ENCODE data around the gene TSHZ1. TPM values are rescaled to one million over a fixed set of nuclear protein-coding genes. Genes with fewer than 3 reads are reported as not detected.

TSHZ1 gene
- polyA plus RNA-seq, 10 donors: 17.7 to 27.1 (median 23.7) TPM

GRCh38 chr18:75218065-75218923 is 7.7 kb downstream of the TSHZ1 start:
- DNase-seq: no peak

DNA sequence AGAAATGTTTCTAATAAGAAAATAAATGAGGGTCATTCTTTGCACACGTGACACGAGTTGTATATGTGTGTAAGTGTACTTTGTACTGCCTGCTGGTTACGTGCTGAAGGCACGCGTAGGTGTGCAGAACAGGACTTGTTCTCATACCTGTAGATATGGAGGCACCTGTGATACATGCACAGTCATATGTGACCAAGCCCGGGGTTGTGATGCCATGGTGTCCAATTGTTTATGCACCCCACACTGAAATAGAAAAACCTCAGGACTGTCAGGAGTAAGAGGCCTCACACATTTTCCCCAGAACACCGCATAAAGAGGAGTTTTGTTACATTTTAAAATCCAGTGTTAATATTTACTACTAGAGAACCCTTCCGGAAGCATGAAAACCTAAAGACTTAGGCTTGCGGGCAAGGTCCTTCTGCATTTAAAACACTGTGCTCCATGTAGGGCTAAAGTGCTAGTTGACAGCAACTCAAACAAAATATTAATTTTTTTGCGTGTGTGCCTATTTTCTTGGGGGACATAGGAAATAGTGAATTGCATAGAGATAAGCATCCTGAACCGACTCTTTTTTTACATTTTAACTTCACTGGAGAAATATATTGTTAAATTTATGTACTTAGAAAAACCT is 9.3 kb downstream of the TSHZ1 start:
- DNase-seq: no peak

DNA sequence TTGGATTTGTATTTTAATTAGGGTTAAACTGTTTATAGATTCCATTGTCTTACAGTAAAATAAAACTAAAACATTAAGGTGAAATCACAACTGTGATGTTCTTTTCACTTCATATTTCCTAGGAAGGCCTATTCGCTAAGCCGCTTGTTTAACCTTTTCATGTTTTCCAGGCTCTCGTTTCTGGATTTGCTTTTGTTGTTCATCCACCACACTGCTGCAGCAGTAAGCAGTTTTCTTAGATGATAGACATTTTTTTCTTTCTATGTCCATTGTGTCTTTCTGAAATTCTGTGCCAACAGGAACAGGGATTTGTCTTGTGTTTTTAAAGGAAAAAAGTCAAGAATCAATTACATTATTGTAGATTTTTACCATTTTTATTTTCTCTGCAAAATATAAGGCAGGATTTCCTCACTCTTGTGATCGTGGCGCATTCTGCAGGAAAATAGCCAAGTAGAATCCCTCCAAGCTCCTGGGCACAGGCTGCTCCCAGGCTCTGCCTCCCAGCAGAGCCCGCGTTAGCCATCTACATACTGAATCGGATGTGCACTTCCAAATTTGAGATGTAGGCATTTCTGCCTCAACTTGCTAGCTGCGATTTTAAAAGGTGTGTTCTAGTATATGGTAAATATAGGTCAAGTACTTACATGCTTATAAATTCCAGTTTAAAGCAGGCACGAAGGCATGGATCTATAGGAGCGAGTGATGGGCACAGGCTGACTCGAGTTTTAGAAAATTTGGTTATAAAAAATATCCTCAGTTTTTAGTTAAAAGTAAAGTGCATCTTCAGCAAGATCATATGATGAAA is 10.2 kb downstream of the TSHZ1 start:
- no peak for DNase-seq

DNA sequence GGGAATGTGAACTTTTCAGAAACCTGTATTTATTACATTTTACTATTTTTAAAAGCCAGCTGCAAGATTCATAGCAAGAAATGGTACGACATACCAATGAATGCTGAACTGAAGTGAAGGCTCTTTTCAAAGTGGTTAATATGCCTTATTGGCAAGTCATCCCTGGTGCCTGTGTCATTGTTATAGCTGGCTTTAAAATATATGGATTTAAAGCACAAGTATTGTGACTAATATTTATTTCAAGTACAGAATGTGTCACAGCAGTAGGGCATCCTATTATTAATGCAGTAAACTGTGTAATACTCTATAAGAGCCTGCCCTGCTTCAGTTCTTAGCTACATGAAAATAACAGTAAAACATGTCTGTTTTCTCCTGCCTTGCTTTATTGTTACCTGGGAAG is 10.8 kb downstream of the TSHZ1 start:
- no peak for DNase-seq

DNA sequence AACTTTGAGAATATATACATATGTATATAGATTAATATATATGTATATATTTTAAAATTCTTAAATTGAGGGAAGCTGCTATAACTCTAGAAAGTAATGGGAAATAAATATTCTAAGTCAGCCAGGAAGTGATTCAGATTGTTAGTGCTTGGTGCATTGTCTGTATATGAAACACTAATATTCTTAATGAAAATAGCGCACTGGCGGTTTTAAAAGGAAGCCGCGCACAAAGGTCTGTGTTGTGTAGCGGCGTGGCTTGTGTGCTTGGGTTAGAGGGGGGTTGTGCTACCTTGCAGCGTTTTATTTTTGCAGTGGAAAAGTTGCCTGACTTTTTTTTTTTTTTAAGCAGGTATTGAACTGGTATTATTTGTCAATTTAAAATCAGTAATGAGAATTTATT is 11.3 kb downstream of the TSHZ1 start:
- DNase-seq: no peak

- DNase-seq: no peak
Observed at GRCh38 chr18:75222407-75222806, 11.8 kb downstream of the TSHZ1 start.

DNA sequence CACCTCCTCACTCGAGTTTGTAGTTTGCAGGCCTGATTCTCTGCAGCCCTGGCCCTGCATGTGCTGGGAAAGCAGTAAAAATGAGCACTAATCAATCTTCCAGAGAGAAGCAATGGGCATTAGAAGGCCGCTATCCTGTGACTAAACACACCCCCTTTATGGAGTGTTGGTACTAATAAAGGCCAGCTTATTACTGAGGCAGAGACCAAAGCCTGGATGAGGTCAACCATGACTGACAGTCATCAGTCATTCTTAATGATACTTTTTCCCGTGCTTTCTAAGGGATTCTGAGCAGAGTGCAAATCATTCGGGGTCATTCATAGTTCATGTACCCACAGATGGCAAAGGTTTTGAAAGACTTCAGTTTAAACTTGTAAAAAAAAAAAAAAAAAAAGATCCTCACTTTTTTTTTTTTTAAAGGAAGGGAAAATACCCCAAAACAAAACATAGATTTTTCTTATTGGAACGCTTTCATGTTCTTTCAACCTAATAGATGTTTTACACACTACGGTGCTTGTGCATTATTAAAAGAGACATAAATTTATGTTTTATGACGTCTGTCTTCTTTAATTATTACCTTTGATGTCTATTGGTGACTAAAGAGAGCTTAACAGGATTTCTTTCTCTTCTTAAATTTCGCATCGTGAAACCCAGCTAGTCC is 13.2 kb downstream of the TSHZ1 start:
- DNase-seq: peak in 1 of 3 donors; percentile 36

GRCh38 chr18:75226286-75226955 is 15.8 kb downstream of the TSHZ1 start:
- no peak for DNase-seq

DNA sequence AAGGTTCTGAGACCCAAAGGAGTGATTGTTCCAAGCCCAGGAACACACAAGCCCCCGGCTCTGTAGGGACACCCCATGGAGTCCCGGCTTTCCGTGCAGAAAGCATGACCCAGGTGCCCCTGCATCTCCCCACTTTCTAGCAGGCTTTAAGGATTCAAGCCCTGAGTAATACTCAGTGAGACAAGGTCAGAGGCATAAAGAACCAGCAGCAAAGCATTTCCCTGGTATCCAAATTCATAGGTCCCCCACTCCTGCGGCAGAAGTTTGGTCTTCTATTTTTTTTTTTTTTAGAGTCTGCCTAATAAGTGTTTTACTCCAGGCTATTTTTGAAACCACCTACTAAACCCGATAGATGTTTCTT is 16.3 kb downstream of the TSHZ1 start:
- DNase-seq: no peak

DNA sequence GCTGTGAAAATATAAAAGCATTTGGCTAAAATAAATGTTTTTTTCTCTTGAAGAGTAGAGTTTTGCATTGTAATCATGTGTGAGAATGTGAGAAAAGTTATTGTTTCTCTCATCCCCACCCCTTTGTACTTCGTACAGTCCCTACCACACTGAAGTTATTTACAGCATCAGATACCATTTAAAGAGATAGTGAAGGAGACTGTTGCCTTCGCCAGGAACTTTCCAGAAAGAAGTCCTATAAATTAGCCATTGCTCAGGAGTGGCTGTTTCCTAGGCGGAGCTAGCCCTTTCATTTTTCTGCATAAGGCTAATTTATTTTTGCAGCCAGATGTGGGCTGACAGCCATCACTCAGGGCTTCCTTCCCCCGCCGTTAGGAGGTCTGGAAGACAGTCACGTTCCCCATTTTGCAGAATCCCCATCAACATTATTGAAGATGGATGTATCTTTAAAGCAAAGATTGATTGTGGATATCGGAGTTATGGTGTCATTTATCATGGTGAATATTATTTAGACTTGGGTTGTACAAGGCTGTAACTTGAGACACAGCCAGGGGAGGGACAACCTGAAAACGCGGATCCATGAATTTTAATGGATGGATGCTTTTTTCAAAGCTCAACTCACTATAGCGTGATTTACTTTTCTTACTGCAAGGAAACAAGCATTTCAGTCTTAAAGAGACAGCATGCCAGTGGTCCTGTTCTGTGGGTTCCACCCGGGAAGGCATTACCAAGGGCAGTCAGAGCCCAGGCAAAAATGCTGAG is 17.1 kb downstream of the TSHZ1 start:
- no peak for DNase-seq

- DNase-seq: no peak
Observed at GRCh38 chr18:75228967-75229366, 18.4 kb downstream of the TSHZ1 start.

DNA sequence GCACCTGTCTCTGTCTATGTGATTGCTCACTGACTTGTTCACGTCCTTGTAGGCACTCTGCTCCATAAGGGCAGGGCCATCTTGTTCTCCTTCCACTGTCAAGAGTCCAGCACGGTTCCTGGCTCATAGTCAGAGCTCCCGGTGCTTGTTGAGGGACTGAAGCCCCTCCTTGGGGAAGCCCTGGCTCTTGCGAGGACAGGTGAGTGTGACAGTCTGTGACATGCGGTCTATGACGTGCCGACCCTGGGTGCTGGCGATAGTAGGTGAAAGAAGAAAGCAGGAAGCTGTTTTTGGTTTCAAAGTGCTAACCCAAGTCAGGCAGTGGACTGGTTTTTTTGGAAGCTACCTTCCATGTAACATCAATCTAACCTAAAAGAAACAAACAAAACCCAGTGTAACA is 18.8 kb downstream of the TSHZ1 start:
- DNase-seq: no peak

- DNase-seq: no peak
Observed at GRCh38 chr18:75230163-75231052, 19.8 kb downstream of the TSHZ1 start.

DNA sequence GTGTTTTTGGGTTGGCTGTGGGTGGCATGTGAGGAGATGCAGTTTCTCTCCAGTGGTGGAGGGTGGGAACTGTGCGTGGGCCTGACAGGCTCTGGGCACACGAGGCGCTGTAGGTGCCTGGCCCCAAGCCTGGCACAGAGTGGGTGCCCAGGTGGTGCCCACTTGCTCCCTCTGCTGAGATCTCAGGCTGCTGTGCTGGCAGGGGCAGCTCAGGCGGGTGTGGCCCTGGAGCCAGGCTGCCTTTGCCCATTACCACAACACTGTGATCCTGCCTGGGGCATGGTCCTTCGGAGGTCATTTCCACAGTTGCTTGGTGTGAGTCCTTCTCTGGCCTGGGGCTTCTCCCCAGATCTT is 20.4 kb downstream of the TSHZ1 start:
- no peak for DNase-seq

DNA sequence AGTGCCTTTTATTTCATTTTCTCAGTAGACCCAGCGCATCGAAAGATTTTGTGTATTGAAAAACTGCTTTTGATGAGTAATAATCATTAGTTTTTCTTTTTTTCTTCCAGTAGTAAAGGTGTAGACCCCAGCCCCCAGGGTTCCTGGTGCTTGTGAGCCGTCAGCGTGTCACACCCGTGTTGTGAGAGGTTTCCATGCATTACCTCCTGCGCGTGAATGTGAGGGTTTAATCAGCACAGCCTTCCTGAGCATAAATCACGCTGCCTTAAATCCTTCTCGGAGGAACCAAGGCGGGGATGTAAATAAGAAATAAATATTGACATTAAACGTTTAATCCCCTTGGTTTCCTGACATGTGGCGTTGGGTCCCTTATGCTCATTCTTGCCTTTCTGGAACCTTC is 24.3 kb downstream of the TSHZ1 start:
- no peak for DNase-seq

DNA sequence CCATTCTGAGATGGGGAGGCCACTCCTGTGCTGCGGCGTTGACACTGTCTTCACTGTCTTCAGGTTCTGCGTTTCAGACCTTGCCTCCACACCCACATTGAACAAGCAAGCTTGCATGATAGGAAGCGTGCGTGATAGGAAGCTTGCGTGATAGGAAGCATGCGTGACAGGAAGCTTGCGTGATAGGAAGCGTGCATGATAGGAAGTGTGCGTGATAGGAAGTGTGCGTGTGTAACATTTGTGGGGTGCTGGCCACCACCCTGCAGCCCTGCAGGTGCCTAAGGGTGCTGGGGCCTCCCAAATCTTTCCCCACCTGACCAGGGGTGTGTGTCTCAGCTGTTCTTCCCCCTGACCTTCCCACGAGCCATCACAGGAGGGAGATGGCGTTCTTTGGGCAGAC is 25.3 kb downstream of the TSHZ1 start:
- DNase-seq: no peak

- DNase-seq: no peak
Observed at GRCh38 chr18:75238100-75238499, 27.5 kb downstream of the TSHZ1 start.

- DNase-seq: no peak
Observed at GRCh38 chr18:75238786-75239185, 28.2 kb downstream of the TSHZ1 start.

- no peak for DNase-seq
Observed at GRCh38 chr18:75240433-75240832, 29.8 kb downstream of the TSHZ1 start.

GRCh38 chr18:75241705-75242104 is 31.1 kb downstream of the TSHZ1 start:
- no peak for DNase-seq
